GM19043 (cell line): ENCODE measurements around the gene BAD.
"Not testable (repeated sequence)": the region's sequence is repeated elsewhere in the genome, so short reads cannot be mapped to it uniquely, and the experiment has no call there.

Experiments used
- ATAC-seq: cut with Tn5 transposase; IDR thresholded peaks from one replicate; pipeline ENCODE4 v1.9.1; 2021; ENCODE audit warnings: low read depth; ENCODE audit not compliant: unreplicated experiment

BAD gene

GRCh38 chr11:64315667-64316526 is 31.4 kb upstream of the BAD start:
- not testable (repeated sequence) for ATAC-seq

GRCh38 chr11:64314805-64315561 is 30.5 kb upstream of the BAD start:
- no peak for ATAC-seq

- ATAC-seq = no peak
Observed at GRCh38 chr11:64314146-64314804, 29.8 kb upstream of the BAD start.

- no peak for ATAC-seq
Observed at GRCh38 chr11:64313491-64314145, 29.2 kb upstream of the BAD start.

GRCh38 chr11:64312947-64313346 is 28.5 kb upstream of the BAD start:
- ATAC-seq = no peak

- ATAC-seq = not testable (repeated sequence)
Observed at GRCh38 chr11:64307795-64308194, 23.3 kb upstream of the BAD start.

GRCh38 chr11:64306876-64307622 is 22.6 kb upstream of the BAD start:
- ATAC-seq = no peak

- ATAC-seq = no peak
Observed at GRCh38 chr11:64306563-64306875, 22.1 kb upstream of the BAD start.

- ATAC-seq = no peak
Observed at GRCh38 chr11:64305691-64306562, 21.5 kb upstream of the BAD start.

GRCh38 chr11:64305075-64305690 is 20.7 kb upstream of the BAD start, which contains the start of gene ESRRA:
Gene ESRRA, plus strand, starts transcription at chr11:64305524. Its CDS starts 1,656 bp downstream, at chr11:64307180.
- ATAC-seq = peak; percentile 58

- peak; percentile 34 for ATAC-seq
Observed at GRCh38 chr11:64304316-64305072, 20.0 kb upstream of the BAD start.

- ATAC-seq = no peak
Observed at GRCh38 chr11:64304032-64304315, 19.5 kb upstream of the BAD start.

GRCh38 chr11:64303109-64304031 is 18.9 kb upstream of the BAD start:
- ATAC-seq = no peak

- ATAC-seq = no peak
Observed at GRCh38 chr11:64299847-64300648, 15.6 kb upstream of the BAD start, which contains the start of gene CATSPERZ. Gene CATSPERZ, plus strand, starts transcription at chr11:64300358. Its CDS starts 53 bp downstream, at chr11:64300411.

- ATAC-seq = no peak
Observed at GRCh38 chr11:64298966-64299846, 14.7 kb upstream of the BAD start.
